Middle frontal gyrus (tissue), 1 donor: Measurements from ENCODE around the gene ULK1.
A peak's percentile ranks its signal among the peaks of the same experiment; 100 is the strongest.
"Not testable (repeated sequence)": the region's sequence is repeated elsewhere in the genome, so short reads cannot be mapped to it uniquely, and the experiment has no call there.

Experiments
- DNase-seq: peaks from one replicate; pipeline ENCODE4 v3.0.0-alpha.2; 2015; ENCODE audit warnings: low spot score; ENCODE audit errors: extremely low spot score

The ULK1 gene

GRCh38 chr12:131885543-131886057, 8.8 kb upstream of the ULK1 start:
- DNase-seq, result no peak

- DNase-seq, result not testable (repeated sequence)
Measured at GRCh38 chr12:131891722-131892121, 2.7 kb upstream of the ULK1 start.

- DNase-seq, result no peak
Measured at GRCh38 chr12:131892711-131893604, 1.5 kb upstream of the ULK1 start.

- DNase-seq, result no peak
Measured at GRCh38 chr12:131893605-131894312, 663 bp upstream of the ULK1 start.

GRCh38 chr12:131894981-131895639, 688 bp downstream of the ULK1 start:
- DNase-seq, result no peak

GRCh38 chr12:131895640-131896079, 1.2 kb downstream of the ULK1 start:
- no peak for DNase-seq

- DNase-seq, result peak; percentile 66
Measured at GRCh38 chr12:131896080-131896810, 1.8 kb downstream of the ULK1 start.

- DNase-seq, result peak; percentile 70
Measured at GRCh38 chr12:131896811-131897270, 2.4 kb downstream of the ULK1 start.

GRCh38 chr12:131897276-131897675, 2.9 kb downstream of the ULK1 start:
- no peak for DNase-seq

- no peak for DNase-seq
Measured at GRCh38 chr12:131897875-131898274, 3.5 kb downstream of the ULK1 start.

- no peak for DNase-seq
Measured at GRCh38 chr12:131900397-131900796, 6.0 kb downstream of the ULK1 start.

GRCh38 chr12:131901431-131902331, 7.3 kb downstream of the ULK1 start:
- DNase-seq, result no peak

GRCh38 chr12:131902332-131903241, 8.2 kb downstream of the ULK1 start:
- DNase-seq, result no peak

GRCh38 chr12:131903270-131904255, 9.1 kb downstream of the ULK1 start:
- DNase-seq, result no peak

GRCh38 chr12:131904346-131904745, 9.9 kb downstream of the ULK1 start:
- DNase-seq, result no peak

- no peak for DNase-seq
Measured at GRCh38 chr12:131905081-131905629, 10.7 kb downstream of the ULK1 start.

- DNase-seq, result no peak
Measured at GRCh38 chr12:131905630-131906091, 11.2 kb downstream of the ULK1 start.
